ENCODE results near the gene CAMLG.

The CAMLG gene

GRCh38 chr5:134784241-134784920, 46.0 kb downstream of the CAMLG start:
- DNase-seq: no peak

GRCh38 chr5:134784946-134785620, 46.7 kb downstream of the CAMLG start:
- DNase-seq: no peak

DNA sequence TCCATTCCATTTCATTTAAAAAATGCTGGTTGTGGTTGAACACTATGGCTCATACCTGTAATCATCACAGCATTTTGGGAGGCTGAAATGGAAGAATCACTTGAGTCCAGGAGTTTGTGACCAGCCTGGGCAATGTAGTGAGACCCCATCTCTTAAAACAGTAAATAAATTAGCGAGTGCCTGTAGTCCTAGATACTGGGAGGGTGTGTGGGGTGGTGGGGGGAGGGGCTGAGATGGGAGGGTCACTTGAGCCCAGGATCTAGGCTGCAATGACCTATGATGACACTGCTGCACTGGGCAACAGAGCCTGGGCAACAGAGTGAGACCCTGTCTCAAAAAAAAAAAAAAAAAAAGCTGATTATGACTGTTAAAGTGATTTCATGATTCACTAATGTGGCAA, 49.3 kb downstream of the CAMLG start:
- DNase-seq: no peak

DNA sequence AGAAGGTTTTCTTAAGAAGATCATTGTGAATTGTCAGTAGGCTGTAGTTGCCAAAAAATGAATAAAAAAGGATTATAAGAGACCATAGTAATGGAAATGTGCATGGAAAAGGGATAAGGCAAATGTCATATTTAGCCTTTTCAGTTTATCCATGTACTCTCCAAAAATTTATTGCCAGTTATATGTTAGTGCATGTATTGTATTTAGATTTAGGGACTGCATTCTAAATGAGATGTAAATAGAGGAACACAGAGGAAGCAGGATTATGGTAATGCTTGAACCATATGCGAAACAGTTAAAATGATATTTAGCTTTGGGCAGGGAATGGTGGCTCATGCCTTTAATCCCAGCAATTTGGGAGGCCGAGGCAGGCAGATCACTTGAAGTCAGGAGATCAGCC, 53.2 kb downstream of the CAMLG start:
- no peak for DNase-seq

- DNase-seq: no peak
Measured at GRCh38 chr5:134792286-134792685, 53.9 kb downstream of the CAMLG start.

GRCh38 chr5:134793111-134793510, 54.8 kb downstream of the CAMLG start:
- DNase-seq: no peak

DNA sequence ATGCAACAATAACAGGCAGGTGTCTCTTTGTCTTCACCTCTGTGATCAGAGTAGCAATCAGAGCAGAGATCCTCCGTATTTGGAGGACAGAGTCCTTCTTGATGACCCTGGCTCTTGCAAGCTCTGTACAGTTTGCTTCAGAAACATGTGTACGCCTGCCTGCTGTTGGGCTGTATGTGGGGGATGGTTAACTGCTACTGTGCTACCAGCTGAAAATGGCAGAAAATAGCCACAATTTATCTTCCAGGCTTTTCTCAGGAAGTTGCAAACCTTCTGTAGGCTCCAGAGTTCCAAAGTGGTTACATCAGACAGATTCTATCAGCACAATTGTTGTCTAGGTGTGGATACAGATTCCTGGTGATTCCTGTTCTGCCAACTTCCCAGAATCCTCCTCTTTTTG, 55.7 kb downstream of the CAMLG start:
- DNase-seq: no peak

GRCh38 chr5:134794819-134795218, 56.5 kb downstream of the CAMLG start:
- no peak for DNase-seq

DNA sequence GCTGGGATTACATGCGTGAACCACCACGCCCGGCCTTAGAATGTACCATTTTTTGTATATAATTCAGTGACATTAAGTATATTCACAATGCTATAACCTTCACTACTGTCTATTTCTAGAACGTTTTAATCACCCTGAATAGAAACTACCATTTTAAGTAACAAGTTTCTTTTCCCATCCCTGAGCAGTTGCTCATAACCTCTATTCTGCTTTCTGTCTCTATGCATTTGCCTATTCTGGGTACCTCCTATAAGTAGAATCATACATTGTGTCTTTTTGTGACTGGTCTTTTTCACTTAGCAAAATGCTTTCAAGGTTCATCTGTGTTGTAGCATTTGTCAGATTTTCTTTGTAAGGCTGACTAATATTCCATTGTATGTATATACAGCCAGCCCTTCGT, 60.1 kb downstream of the CAMLG start:
- no peak for DNase-seq

All from activated T-cell treated with anti-CD3 and anti-CD28 coated beads, Interleukin-2, amount 50 U/mL, for 1 hour (primary cell).